ENCODE measurements around the gene ZNF665. TPM values are rescaled to one million over a fixed set of nuclear protein-coding genes. Genes with fewer than 3 reads are reported as not detected.
A peak's percentile ranks its signal among the peaks of the same experiment; 100 is the strongest.

ZNF665 gene
- total and polyA plus RNA-seq, 2 donors (not counting 3 experiments of a cell fraction or from before 2014, with no cell fraction given) = 1.3 to 2.1 TPM

DNA sequence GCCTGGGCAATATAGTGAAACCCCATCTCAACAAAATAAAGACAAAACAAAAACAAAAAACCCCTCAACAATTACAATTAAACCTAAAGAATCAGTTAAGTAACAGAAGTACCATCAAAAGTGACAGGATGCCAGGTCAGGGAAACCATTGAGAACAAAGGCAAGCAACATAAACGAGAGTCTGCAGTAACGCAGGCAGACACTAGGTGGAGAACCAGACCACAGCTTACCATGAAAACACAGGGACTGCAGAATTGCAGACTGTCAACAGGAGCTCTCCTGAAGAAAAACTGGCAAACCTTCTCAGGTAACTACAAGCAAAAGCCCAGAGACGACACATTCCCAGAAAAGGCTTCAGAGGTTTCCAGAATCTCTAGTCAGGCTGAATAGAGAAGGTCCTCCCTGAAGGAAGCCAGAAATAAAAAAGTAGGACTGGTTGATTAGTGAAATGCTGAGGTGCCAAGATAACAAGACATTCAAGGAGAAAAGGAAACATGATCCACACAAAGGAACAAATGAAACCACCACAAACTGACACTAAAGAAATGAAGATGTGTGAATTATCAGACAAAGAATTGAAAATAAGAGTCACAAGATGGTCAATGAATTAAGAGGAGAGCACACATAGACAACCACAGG lies 2.2 kb upstream of the ZNF665 start:
- Histone ChIP-seq H3K9ac (replicated peaks; ENCODE audit: extremely low read depth, insufficient read depth, low read length) (no peak overlapping the region), H3K27ac (ENCODE audit: insufficient read depth, low read depth, low read length) (no peak overlapping the region), H2AFZ (ENCODE audit: low read depth, low read length) (no peak overlapping the region), H3K79me2 (ENCODE audit: control insufficient read depth, insufficient read depth, low read length) (no peaks in the 10 kb centered on the region), H3K27me3 (ENCODE audit: control insufficient read depth in 2 of 2, insufficient read depth in 2 of 2, low read length in 2 of 2) (no peaks in the 10 kb centered on the region), H4K20me1 (replicated peaks; ENCODE audit: control insufficient read depth, extremely low read depth, insufficient read depth, low read length) (no peaks in the 10 kb centered on the region), H3K4me3 (replicated peaks in 1 of 3; ENCODE audit: insufficient read depth in 1 of 3, low read depth in 1 of 3, low read length in 3 of 3) (no peak overlapping the region), H3K4me1 (ENCODE audit: control insufficient read depth, extremely low read depth, insufficient read depth, low read length) (peaks cover 2% of the 10 kb centered on the region), H3K9me3 (replicated peaks; ENCODE audit: control insufficient read depth, insufficient read depth, low read length) (no peaks in the 10 kb centered on the region), H3K36me3 (ENCODE audit: control insufficient read depth in 2 of 2, extremely low read depth in 1 of 2, insufficient read depth in 2 of 2, low read length in 2 of 2) (no peaks in the 10 kb centered on the region), H3K4me2 (ENCODE audit: insufficient read depth, low read length) (no peak overlapping the region), H3K9me1 (replicated peaks; ENCODE audit: control insufficient read depth, extremely low read depth, insufficient read depth, low read length) (no peaks in the 10 kb centered on the region)
- intact Hi-C loops (cut with micrococcal nuclease) = loop anchor here (1.0 to 10.0 kb wide), 10 partner anchors 57 to 839 kb away; partner anchors contain the start of genes ZNF525, ZNF528, ZNF677 and ZNF761
- ChIA-PET POLR2A (no interaction called here), CTCF (interaction anchor here (0.6 to 1.8 kb wide), 27 partner anchors 33 to 1071 kb away, joined by 3 to 37 read pairs (median 4); partner anchors contain the start of genes ZNF347, ZNF677, ZNF761 and ZNF765)
- dilution Hi-C loops (cut with MboI; ENCODE audit: extremely low pct_ligation_motif_present, low sequenced_read_pairs) = no loop called here
- no TSS peak for BruUV-seq (replicated peaks)
- DNase-seq (ENCODE audit: low read depth, low spot score) (peak; percentile 82), FAIRE-seq (peak; percentile 63)
- TF ChIP-seq MYC (IDR thresholded peaks at IDR 0.05; ENCODE audit: low read depth, low read length) = no peak
- TF ChIP-seq POLR2AphosphoS5 (IDR thresholded peaks at IDR 0.05; ENCODE audit: insufficient read depth, low read depth, low read length) = no peak
- peak; percentile 83 for TF ChIP-seq CTCF (IDR thresholded peaks at IDR 0.05; ENCODE audit: extremely low read depth in 1 of 2, insufficient read depth in 1 of 2, low read depth in 1 of 2, low read length in 2 of 2)

Measured in endothelial cell of umbilical vein (primary cell).